GM18951 (cell line): ENCODE data around the gene LTBP2.
"Not testable (repeated sequence)": the region's sequence is repeated elsewhere in the genome, so short reads cannot be mapped to it uniquely, and the experiment has no call there.

Experiments used
- POLR2A ChIP-seq: IDR thresholded peaks from 4 replicates; pipeline ENCODE4 v1.6.1; 2011; ENCODE audit warnings: mild to moderate bottlenecking; ENCODE audit not compliant: insufficient read length, insufficient read depth; ENCODE audit errors: extremely low read depth
- in situ Hi-C: fragments of 300-500 bp; cut with MboI; formaldehyde crosslinking; loops from one replicate; pipeline ENCODE4 v1.12.0; 2022; ENCODE audit warnings: low sequenced_read_pairs, mixed read lengths, inconsistent platforms; ENCODE audit not compliant: unreplicated experiment

The LTBP2 gene

GRCh38 chr14:74550071-74550470, 62.0 kb downstream of the LTBP2 start:
- no peak for TF ChIP-seq POLR2A
- in situ Hi-C loops, result no loop called here

GRCh38 chr14:74549588-74549987, 62.4 kb downstream of the LTBP2 start:
- in situ Hi-C loops, result no loop called here
- no peak for TF ChIP-seq POLR2A

GRCh38 chr14:74548881-74549280, 63.2 kb downstream of the LTBP2 start:
- in situ Hi-C loops, result no loop called here
- TF ChIP-seq POLR2A, result no peak

- TF ChIP-seq POLR2A, result no peak
- in situ Hi-C loops, result no loop called here
Measured at GRCh38 chr14:74547331-74547927, 64.6 kb downstream of the LTBP2 start.

GRCh38 chr14:74546416-74546815, 65.6 kb downstream of the LTBP2 start:
- TF ChIP-seq POLR2A, result no peak
- in situ Hi-C loops, result no loop called here

GRCh38 chr14:74545386-74545785, 66.7 kb downstream of the LTBP2 start:
- no peak for TF ChIP-seq POLR2A
- in situ Hi-C loops, result no loop called here

- in situ Hi-C loops, result no loop called here
Measured at GRCh38 chr14:74543771-74544438, 68.1 kb downstream of the LTBP2 start.

GRCh38 chr14:74542056-74542685, 69.9 kb downstream of the LTBP2 start:
- in situ Hi-C loops, result no loop called here
- TF ChIP-seq POLR2A, result no peak

More at GRCh38 chr14:74543771-74544438, 68.1 kb downstream of the LTBP2 start:
- no peak for TF ChIP-seq POLR2A

GRCh38 chr14:74541225-74541624, 70.8 kb downstream of the LTBP2 start:
- in situ Hi-C loops, result no loop called here
- TF ChIP-seq POLR2A, result no peak

GRCh38 chr14:74539503-74539902, 72.5 kb downstream of the LTBP2 start:
- in situ Hi-C loops, result no loop called here
- TF ChIP-seq POLR2A, result no peak

GRCh38 chr14:74538411-74539391, 73.3 kb downstream of the LTBP2 start:
- in situ Hi-C loops, result no loop called here
- TF ChIP-seq POLR2A, result no peak

GRCh38 chr14:74536336-74536735, 75.7 kb downstream of the LTBP2 start:
- in situ Hi-C loops, result not testable (repeated sequence)

- no peak for TF ChIP-seq POLR2A
- in situ Hi-C loops, result no loop called here
Measured at GRCh38 chr14:74535756-74536325, 76.2 kb downstream of the LTBP2 start.
